PC-9 (cell line): ENCODE results near the gene INSYN2B.

Source experiments
- CTCF ChIP-seq: fragments of 200-600 bp; sonication (generic); conservative IDR thresholded peaks from 2 replicates; pipeline ENCODE4 v1.6.1; 2017; ENCODE audit warnings: mixed run types, antibody characterized with exemption, mild to moderate bottlenecking, moderate library complexity
- EZH2 ChIP-seq: fragments of 200-600 bp; sonication (generic); IDR thresholded peaks from 2 replicates; pipeline ENCODE4 v1.8.0; 2017; ENCODE audit warnings: antibody characterized with exemption, low read depth

- TF ChIP-seq CTCF (no peak), EZH2 (no peak)
Measured at GRCh38 chr5:169906745-169907649, 73.3 kb downstream of the INSYN2B start.
